ENCODE results near the gene LPCAT1. TPM values are rescaled to one million over a fixed set of nuclear protein-coding genes. Genes with fewer than 3 reads are reported as not detected.
A peak's percentile ranks its signal among the peaks of the same experiment; 100 is the strongest.

Gene LPCAT1
- total and polyA plus RNA-seq, 10 of the 15 experiments (the other 5 are each of a cell fraction or from before 2014, with no cell fraction given), result 2.3 to 109 (median 72.7) TPM

DNA sequence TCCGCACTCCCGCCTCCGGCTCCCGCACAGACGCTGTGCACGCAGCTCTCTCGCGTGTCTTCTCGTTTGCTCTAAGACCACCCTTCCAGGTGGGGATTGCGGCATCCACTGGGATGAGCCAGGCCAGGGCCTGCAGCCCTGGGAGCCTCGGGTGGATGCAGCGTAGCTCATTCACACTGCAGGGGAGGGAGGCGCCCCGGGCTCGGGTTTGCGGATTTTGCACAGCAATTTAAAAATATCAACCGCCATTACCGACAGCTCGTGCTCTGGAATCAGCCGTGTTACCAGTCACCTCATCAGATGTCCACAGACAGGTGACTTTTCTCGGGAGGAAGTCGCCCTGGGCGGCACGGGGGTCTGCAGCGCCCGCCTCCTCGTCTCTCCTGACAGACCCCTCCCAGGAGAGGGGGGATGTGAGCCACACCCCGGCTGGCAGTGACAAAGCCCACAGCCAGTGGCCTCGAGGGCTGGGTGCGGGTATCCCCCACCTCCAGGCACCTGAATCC is 57.7 kb downstream of the LPCAT1 start:
- Histone ChIP-seq H3K4me3 (no peak overlapping the region), H3K9ac (ENCODE audit: control insufficient read depth, insufficient read depth, low read length) (no peak overlapping the region), H3K4me1 (ENCODE audit: control insufficient read depth, insufficient read depth, low read length) (no peaks in the 10 kb centered on the region), H3K79me2 (ENCODE audit: control insufficient read depth, insufficient read depth, low read length) (no peaks in the 10 kb centered on the region), H2AFZ (ENCODE audit: control insufficient read depth, low read depth, low read length) (no peak overlapping the region), H3K36me3 (ENCODE audit: control insufficient read depth in 2 of 2, insufficient read depth in 2 of 2, low read length in 1 of 2) (peaks cover 34 to 57% of the 10 kb centered on the region in 2 experiments), H3K4me2 (ENCODE audit: control insufficient read depth, insufficient read depth) (no peak overlapping the region), H3K27me3 (replicated peaks in 1 of 2; ENCODE audit: control insufficient read depth in 2 of 2, insufficient read depth in 2 of 2, low read length in 1 of 2) (no peaks in the 10 kb centered on the region), H3K27ac (ENCODE audit: control insufficient read depth, insufficient read depth) (no peak overlapping the region), H3K9me3 (replicated peaks; ENCODE audit: control insufficient read depth, insufficient read depth, low read length) (no peaks in the 10 kb centered on the region; the same call in 2 of the 3 replicates), H4K20me1 (ENCODE audit: control insufficient read depth, insufficient read depth) (no peaks in the 10 kb centered on the region)
- in situ Hi-C loops (cut with MboI) (no loop called here), intact Hi-C loops (cut with micrococcal nuclease; ENCODE audit: unreplicated experiment) (no loop called here)
- ChIA-PET POLR2A (no interaction called here), RAD21 (ENCODE audit: unreplicated experiment) (no interaction called here), CTCF (no interaction called here), SMC1A (ENCODE audit: uncharacterized antibody, unreplicated experiment) (no interaction called here)
- 97% methylated on average over 30 of the region's 30 CpGs for WGBS (ENCODE audit: insufficient coverage, insufficient replicate concordance, low lambda C conversion rate, missing lambda C conversion rate)
- DNase-seq (ENCODE audit: low read depth, low spot score) (no peak), FAIRE-seq (no peak), ATAC-seq (no peak)
- no TSS peak for BruUV-seq (replicated peaks)
- TF ChIP-seq BMI1 (IDR thresholded peaks at IDR 0.05; ENCODE audit: borderline replicate concordance) (no peak), CEBPB (IDR thresholded peaks at IDR 0.05; ENCODE audit: borderline replicate concordance in 1 of 2, low read depth in 2 of 2, low read length in 2 of 2) (no peak), POLR2AphosphoS5 (IDR thresholded peaks at IDR 0.05; ENCODE audit: low read length) (peak; percentile 7; the same call in 1 of the 2 replicates), CHD4 (IDR thresholded peaks at IDR 0.05) (no peak)
- TF ChIP-seq, protein P1, sequence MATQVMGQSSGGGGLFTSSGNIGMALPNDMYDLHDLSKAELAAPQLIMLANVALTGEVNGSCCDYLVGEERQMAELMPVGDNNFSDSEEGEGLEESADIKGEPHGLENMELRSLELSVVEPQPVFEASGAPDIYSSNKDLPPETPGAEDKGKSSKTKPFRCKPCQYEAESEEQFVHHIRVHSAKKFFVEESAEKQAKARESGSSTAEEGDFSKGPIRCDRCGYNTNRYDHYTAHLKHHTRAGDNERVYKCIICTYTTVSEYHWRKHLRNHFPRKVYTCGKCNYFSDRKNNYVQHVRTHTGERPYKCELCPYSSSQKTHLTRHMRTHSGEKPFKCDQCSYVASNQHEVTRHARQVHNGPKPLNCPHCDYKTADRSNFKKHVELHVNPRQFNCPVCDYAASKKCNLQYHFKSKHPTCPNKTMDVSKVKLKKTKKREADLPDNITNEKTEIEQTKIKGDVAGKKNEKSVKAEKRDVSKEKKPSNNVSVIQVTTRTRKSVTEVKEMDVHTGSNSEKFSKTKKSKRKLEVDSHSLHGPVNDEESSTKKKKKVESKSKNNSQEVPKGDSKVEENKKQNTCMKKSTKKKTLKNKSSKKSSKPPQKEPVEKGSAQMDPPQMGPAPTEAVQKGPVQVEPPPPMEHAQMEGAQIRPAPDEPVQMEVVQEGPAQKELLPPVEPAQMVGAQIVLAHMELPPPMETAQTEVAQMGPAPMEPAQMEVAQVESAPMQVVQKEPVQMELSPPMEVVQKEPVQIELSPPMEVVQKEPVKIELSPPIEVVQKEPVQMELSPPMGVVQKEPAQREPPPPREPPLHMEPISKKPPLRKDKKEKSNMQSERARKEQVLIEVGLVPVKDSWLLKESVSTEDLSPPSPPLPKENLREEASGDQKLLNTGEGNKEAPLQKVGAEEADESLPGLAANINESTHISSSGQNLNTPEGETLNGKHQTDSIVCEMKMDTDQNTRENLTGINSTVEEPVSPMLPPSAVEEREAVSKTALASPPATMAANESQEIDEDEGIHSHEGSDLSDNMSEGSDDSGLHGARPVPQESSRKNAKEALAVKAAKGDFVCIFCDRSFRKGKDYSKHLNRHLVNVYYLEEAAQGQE (IDR thresholded peaks at IDR 0.05; ENCODE audit: low read depth, low read length), result no peak
